VCaP (cell line): ENCODE results near the gene COL13A1.

Experiments
- H3K27ac ChIP-seq: fragments of 450-650 bp; 2 replicates; pipeline ENCODE4 v1.5.1; 2017
- CTCF ChIP-seq: fragments of 450-650 bp; conservative IDR thresholded peaks from 2 replicates; pipeline ENCODE4 v1.5.1; 2017; ENCODE audit warnings: mild to moderate bottlenecking, moderate library complexity

The COL13A1 gene

GRCh38 chr10:69774596-69774995, 27.1 kb upstream of the COL13A1 start:
- no peak for TF ChIP-seq CTCF
- H3K27ac ChIP-seq: no peak overlapping the region

- no peak overlapping the region for H3K27ac ChIP-seq
- no peak for TF ChIP-seq CTCF
Observed at GRCh38 chr10:69780077-69780476, 21.6 kb upstream of the COL13A1 start.

GRCh38 chr10:69781576-69781975, 20.1 kb upstream of the COL13A1 start:
- H3K27ac ChIP-seq: no peak overlapping the region

GRCh38 chr10:69783515-69783914, 18.2 kb upstream of the COL13A1 start:
- TF ChIP-seq CTCF: no peak

More at GRCh38 chr10:69781576-69781975, 20.1 kb upstream of the COL13A1 start:
- no peak for TF ChIP-seq CTCF

GRCh38 chr10:69786791-69787190, 14.9 kb upstream of the COL13A1 start:
- TF ChIP-seq CTCF: peak; percentile 21; the same call in 1 of the 2 replicates
- H3K27ac ChIP-seq: no peak overlapping the region

More at GRCh38 chr10:69783515-69783914, 18.2 kb upstream of the COL13A1 start:
- H3K27ac ChIP-seq: no peak overlapping the region

GRCh38 chr10:69787681-69788080, 14.0 kb upstream of the COL13A1 start:
- no peak overlapping the region for H3K27ac ChIP-seq
- TF ChIP-seq CTCF: no peak

GRCh38 chr10:69789164-69789576, 12.5 kb upstream of the COL13A1 start:
- H3K27ac ChIP-seq: no peak overlapping the region
- peak; percentile 46 for TF ChIP-seq CTCF

GRCh38 chr10:69791812-69792211, 9.9 kb upstream of the COL13A1 start:
- no peak for TF ChIP-seq CTCF
- H3K27ac ChIP-seq: no peak overlapping the region
